Gastroesophageal sphincter (tissue), 4 donors: ENCODE results near the gene ELMO1. TPM values are rescaled to one million over a fixed set of nuclear protein-coding genes. Genes with fewer than 3 reads are reported as not detected.
A peak's percentile ranks its signal among the peaks of the same experiment; 100 is the strongest.

Source experiments
- ATAC-seq: fragments of 150-250 bp; one replicate; pipeline ENCODE4 v1.9.1; 2016; ENCODE audit warnings: mild to moderate bottlenecking, moderate library complexity
- H3K27ac ChIP-seq, 4 donors: fragments of 200-600 bp; sonication (generic) in 3 of 4; 1 replicate in 3 of 4; 2 replicates in 1 of 4; pipeline ENCODE4 v1.5.1; 2016 to 2019
- H3K27me3 ChIP-seq: fragments of 200-600 bp; sonication (generic); one replicate; pipeline ENCODE4 v1.5.1; 2019
- H3K36me3 ChIP-seq, 2 donors: fragments of 200-600 bp; sonication (generic); one replicate each; pipeline ENCODE4 v1.5.1; 2019; ENCODE audit warnings: control low read depth in 1 of 2
- H3K4me1 ChIP-seq, 3 donors: fragments of 200-600 bp; sonication (generic); 1 replicate in 2 of 3; 2 replicates in 1 of 3; pipeline ENCODE4 v1.5.1; 2016 to 2019; ENCODE audit warnings: control low read depth in 2 of 3
- H3K4me3 ChIP-seq, 2 donors: fragments of 200-600 bp; sonication (generic); one replicate each; pipeline ENCODE4 v1.5.1; 2019; ENCODE audit warnings: mild to moderate bottlenecking in 1 of 2, moderate library complexity in 1 of 2
- H3K9me3 ChIP-seq, 3 donors: fragments of 200-600 bp; sonication (generic); one replicate each; pipeline ENCODE4 v1.5.1; 2017 to 2019; ENCODE audit warnings: control low read depth in 2 of 3
- CTCF ChIP-seq, 4 experiments: fragments of 200-600 bp in 2 of 4; fragments of 450-650 bp in 2 of 4; sonication (generic) in 1 of 4; IDR thresholded peaks; one replicate each; pipeline ENCODE4 v1.5.1; 2017 to 2019; ENCODE audit warnings: antibody characterized with exemption in 4 of 4, mild to moderate bottlenecking in 2 of 4, moderate library complexity in 2 of 4
- EP300 ChIP-seq: sonication (generic); formaldehyde crosslinking; IDR thresholded peaks from one replicate; pipeline ENCODE4 v1.6.1; 2017; ENCODE audit warnings: antibody characterized with exemption, mild to moderate bottlenecking
- POLR2A ChIP-seq, 2 donors: fragments of 450-650 bp; IDR thresholded peaks; one replicate each; pipeline ENCODE4 v1.6.1; 2017; ENCODE audit warnings: antibody characterized with exemption in 2 of 2, mild to moderate bottlenecking in 2 of 2, moderate library complexity in 1 of 2
- POLR2AphosphoS5 ChIP-seq: sonication (generic); formaldehyde crosslinking; IDR thresholded peaks from one replicate; pipeline ENCODE4 v1.6.1; 2017; ENCODE audit warnings: antibody characterized with exemption
- WGBS, 2 donors: methylation state at CpG; one replicate each; pipeline ENCODE4 v1.1.5; 2018; ENCODE audit warnings: low coverage in 1 of 2; 5-methylcytosine and 5-hydroxymethylcytosine counted together
- total RNA-seq, 4 donors: library from RNA; depleted of rRNA; stranded (reverse); fragments of >200 nt; gene quantifications; one replicate each; pipeline ENCODE4 v1.1.0, GENCODE V29; 2016

ELMO1 gene
- total RNA-seq, 4 donors from 2014 or later: 22.1 to 54.0 (median 42.7) TPM

GRCh38 chr7:36910859-36911258 is 537.8 kb downstream of the ELMO1 start:
- no peak overlapping the region for H3K4me3 ChIP-seq
- peaks cover 0 to 15% (median 0%) of the 10 kb centered on the region in 3 donors for H3K4me1 ChIP-seq
- TF ChIP-seq POLR2A (IDR thresholded peaks at IDR 0.05) (no peak), POLR2AphosphoS5 (no peak), CTCF (IDR thresholded peaks at IDR 0.05) (no peak), EP300 (no peak)
- H3K36me3 ChIP-seq: no peaks in the 10 kb centered on the region
- H3K27me3 ChIP-seq: no peaks in the 10 kb centered on the region
- 80 to 90% methylated on average over 4 to 5 of the region's 5 CpGs for WGBS, 2 donors
- no peaks in the 10 kb centered on the region for H3K9me3 ChIP-seq
- ATAC-seq: no peak
- H3K27ac ChIP-seq: no peak overlapping the region

- Histone ChIP-seq H3K4me1 (peaks cover 0 to 20% (median 0%) of the 10 kb centered on the region in 3 donors), H3K36me3 (no peaks in the 10 kb centered on the region), H3K27ac (no peak overlapping the region), H3K27me3 (no peaks in the 10 kb centered on the region), H3K4me3 (no peak overlapping the region), H3K9me3 (no peaks in the 10 kb centered on the region)
- WGBS, 2 donors: 50 to 66% methylated on average over 3 of the region's 3 CpGs
- ATAC-seq: no peak
- TF ChIP-seq EP300: no peak
- no peak for TF ChIP-seq CTCF (IDR thresholded peaks at IDR 0.05)
- TF ChIP-seq POLR2AphosphoS5: no peak
- no peak for TF ChIP-seq POLR2A (IDR thresholded peaks at IDR 0.05)
Observed at GRCh38 chr7:36910401-36910800, 538.3 kb downstream of the ELMO1 start.

- WGBS, 2 donors: 21 to 46% methylated on average over 3 of the region's 3 CpGs
Observed at GRCh38 chr7:36906956-36907635, 541.6 kb downstream of the ELMO1 start.

GRCh38 chr7:36906448-36906847 is 542.2 kb downstream of the ELMO1 start:
- 87 to 93% methylated on average over 3 to 4 of the region's 4 CpGs for WGBS, 2 donors
- Histone ChIP-seq H3K36me3 (no peaks in the 10 kb centered on the region), H3K4me1 (peaks cover 0 to 42% (median 0%) of the 10 kb centered on the region in 3 donors), H3K27ac (peak overlapping the region in 1 of 4 donors; percentile 20), H3K4me3 (no peak overlapping the region), H3K27me3 (no peaks in the 10 kb centered on the region), H3K9me3 (no peaks in the 10 kb centered on the region)
- ATAC-seq: no peak
- TF ChIP-seq CTCF (IDR thresholded peaks at IDR 0.05) (no peak), POLR2AphosphoS5 (no peak), POLR2A (IDR thresholded peaks at IDR 0.05) (no peak), EP300 (no peak)

More at GRCh38 chr7:36906956-36907635, 541.6 kb downstream of the ELMO1 start:
- no peak for TF ChIP-seq POLR2A (IDR thresholded peaks at IDR 0.05)
- TF ChIP-seq POLR2AphosphoS5: no peak
- TF ChIP-seq EP300: no peak
- no peak for ATAC-seq
- no peaks in the 10 kb centered on the region for H3K9me3 ChIP-seq
- H3K27ac ChIP-seq: peak overlapping the region in 1 of 4 donors; percentile 20
- H3K4me3 ChIP-seq: no peak overlapping the region
- H3K27me3 ChIP-seq: no peaks in the 10 kb centered on the region
- peaks cover 0 to 42% (median 0%) of the 10 kb centered on the region in 3 donors for H3K4me1 ChIP-seq
- no peaks in the 10 kb centered on the region for H3K36me3 ChIP-seq

- 83 to 92% methylated on average over 1 to 2 of the region's 2 CpGs for WGBS, 2 donors
- no peak overlapping the region for H3K4me3 ChIP-seq
- no peak for ATAC-seq
- TF ChIP-seq CTCF (IDR thresholded peaks at IDR 0.05) (no peak), POLR2AphosphoS5 (no peak), POLR2A (IDR thresholded peaks at IDR 0.05) (no peak), EP300 (no peak)
- H3K27me3 ChIP-seq: no peaks in the 10 kb centered on the region
- no peaks in the 10 kb centered on the region for H3K36me3 ChIP-seq
- no peaks in the 10 kb centered on the region for H3K9me3 ChIP-seq
- H3K4me1 ChIP-seq: peaks cover 0 to 42% (median 0%) of the 10 kb centered on the region in 3 donors
- peak overlapping the region in 1 of 4 donors; percentile 20 for H3K27ac ChIP-seq
Observed at GRCh38 chr7:36905841-36906240, 542.8 kb downstream of the ELMO1 start.
